ENCODE results near the gene LPGAT1. TPM values are rescaled to one million over a fixed set of nuclear protein-coding genes. Genes with fewer than 3 reads are reported as not detected.

Gene LPGAT1
- total and polyA plus RNA-seq, 2 donors (not counting 3 experiments of a cell fraction or from before 2014, with no cell fraction given) = 6.1 to 46.0 TPM

- no peaks in the 10 kb centered on the region for H3K27me3 ChIP-seq (ENCODE audit: control insufficient read depth in 2 of 2, insufficient read depth in 2 of 2, low read length in 2 of 2)
- no peak overlapping the region for H3K4me3 ChIP-seq (replicated peaks in 1 of 3; ENCODE audit: insufficient read depth in 1 of 3, low read depth in 1 of 3, low read length in 3 of 3)
- no peak overlapping the region for H3K27ac ChIP-seq (ENCODE audit: insufficient read depth, low read depth, low read length)
- no peaks in the 10 kb centered on the region for H4K20me1 ChIP-seq (replicated peaks; ENCODE audit: control insufficient read depth, extremely low read depth, insufficient read depth, low read length)
- FAIRE-seq (no peak), DNase-seq (ENCODE audit: low read depth, low spot score) (no peak)
- no peak overlapping the region for H2AFZ ChIP-seq (ENCODE audit: low read depth, low read length)
- no peaks in the 10 kb centered on the region for H3K9me3 ChIP-seq (replicated peaks; ENCODE audit: control insufficient read depth, insufficient read depth, low read length)
- H3K9me1 ChIP-seq (replicated peaks; ENCODE audit: control insufficient read depth, extremely low read depth, insufficient read depth, low read length) = no peaks in the 10 kb centered on the region
- POLR2A ChIA-PET = no interaction called here
- intact Hi-C loops (cut with micrococcal nuclease) = no loop called here
- H3K9ac ChIP-seq (replicated peaks; ENCODE audit: extremely low read depth, insufficient read depth, low read length) = no peak overlapping the region
- no peak overlapping the region for H3K4me2 ChIP-seq (ENCODE audit: insufficient read depth, low read length)
- BruUV-seq (replicated peaks) = no TSS peak
- H3K36me3 ChIP-seq (ENCODE audit: control insufficient read depth in 2 of 2, extremely low read depth in 1 of 2, insufficient read depth in 2 of 2, low read length in 2 of 2) = no peaks in the 10 kb centered on the region
- no peaks in the 10 kb centered on the region for H3K4me1 ChIP-seq (ENCODE audit: control insufficient read depth, extremely low read depth, insufficient read depth, low read length)
- TF ChIP-seq CTCF (IDR thresholded peaks at IDR 0.05; ENCODE audit: extremely low read depth in 1 of 2, insufficient read depth in 1 of 2, low read depth in 1 of 2, low read length in 2 of 2) (no peak), POLR2A (IDR thresholded peaks at IDR 0.05; ENCODE audit: low read depth, low read length) (no peak), EZH2 (IDR thresholded peaks at IDR 0.05; ENCODE audit: borderline replicate concordance, low read depth, low read length, severe bottlenecking) (no peak), FOS (IDR thresholded peaks at IDR 0.05; ENCODE audit: borderline replicate concordance, insufficient read depth, low read length) (no peak)
- CTCF ChIA-PET = interaction anchor here (1.7 kb wide), 1 partner anchor 93 kb away, joined by 4 read pairs; no protein-coding TSS in a partner anchor
- dilution Hi-C loops (cut with MboI; ENCODE audit: extremely low pct_ligation_motif_present, low sequenced_read_pairs) = no loop called here
- H3K79me2 ChIP-seq (ENCODE audit: control insufficient read depth, insufficient read depth, low read length) = no peaks in the 10 kb centered on the region
These were observed 38.6 kb downstream of the LPGAT1 start for GRCh38 chr1:211791979-211792378.

- ChIA-PET POLR2A (no interaction called here), CTCF (interaction anchor here (0.8 to 2.6 kb wide), 3 partner anchors 27 to 109 kb away, joined by 3 to 10 read pairs (median 4); no protein-coding TSS in a partner anchor)
- Histone ChIP-seq H3K79me2 (ENCODE audit: control insufficient read depth, insufficient read depth, low read length) (no peaks in the 10 kb centered on the region), H3K27ac (ENCODE audit: insufficient read depth, low read depth, low read length) (no peak overlapping the region), H3K9me1 (replicated peaks; ENCODE audit: control insufficient read depth, extremely low read depth, insufficient read depth, low read length) (no peaks in the 10 kb centered on the region), H3K4me1 (ENCODE audit: control insufficient read depth, extremely low read depth, insufficient read depth, low read length) (no peaks in the 10 kb centered on the region), H3K9ac (replicated peaks; ENCODE audit: extremely low read depth, insufficient read depth, low read length) (no peak overlapping the region), H3K27me3 (ENCODE audit: control insufficient read depth in 2 of 2, insufficient read depth in 2 of 2, low read length in 2 of 2) (no peaks in the 10 kb centered on the region), H4K20me1 (replicated peaks; ENCODE audit: control insufficient read depth, extremely low read depth, insufficient read depth, low read length) (no peaks in the 10 kb centered on the region), H3K4me2 (ENCODE audit: insufficient read depth, low read length) (no peak overlapping the region), H2AFZ (ENCODE audit: low read depth, low read length) (no peak overlapping the region), H3K4me3 (replicated peaks in 1 of 3; ENCODE audit: insufficient read depth in 1 of 3, low read depth in 1 of 3, low read length in 3 of 3) (no peak overlapping the region), H3K36me3 (ENCODE audit: control insufficient read depth in 2 of 2, extremely low read depth in 1 of 2, insufficient read depth in 2 of 2, low read length in 2 of 2) (no peaks in the 10 kb centered on the region), H3K9me3 (replicated peaks; ENCODE audit: control insufficient read depth, insufficient read depth, low read length) (no peaks in the 10 kb centered on the region)
- BruUV-seq (replicated peaks) = no TSS peak
- no peak for FAIRE-seq
- intact Hi-C loops (cut with micrococcal nuclease) (no loop called here), dilution Hi-C loops (cut with MboI; ENCODE audit: extremely low pct_ligation_motif_present, low sequenced_read_pairs) (no loop called here)
- TF ChIP-seq MAX (IDR thresholded peaks at IDR 0.05; ENCODE audit: insufficient read depth, insufficient read length) (no peak), POLR2AphosphoS5 (IDR thresholded peaks at IDR 0.05; ENCODE audit: insufficient read depth, low read depth, low read length) (no peak), FOS (IDR thresholded peaks at IDR 0.05; ENCODE audit: borderline replicate concordance, insufficient read depth, low read length) (no peak), EZH2 (IDR thresholded peaks at IDR 0.05; ENCODE audit: borderline replicate concordance, low read depth, low read length, severe bottlenecking) (no peak), POLR2A (IDR thresholded peaks at IDR 0.05; ENCODE audit: low read depth, low read length) (no peak), GATA2 (IDR thresholded peaks at IDR 0.05; ENCODE audit: insufficient read depth, insufficient read length, low read depth, low read length) (no peak), CTCF (IDR thresholded peaks at IDR 0.05; ENCODE audit: extremely low read depth in 1 of 2, insufficient read depth in 1 of 2, low read depth in 1 of 2, low read length in 2 of 2) (no peak), JUN (IDR thresholded peaks at IDR 0.05; ENCODE audit: borderline replicate concordance, insufficient read depth, insufficient read length, low read depth) (no peak), MYC (IDR thresholded peaks at IDR 0.05; ENCODE audit: low read depth, low read length) (no peak)
- DNase-seq (ENCODE audit: low read depth, low spot score) = no peak
These were observed 40.7 kb downstream of the LPGAT1 start for GRCh38 chr1:211789641-211790464.
